Body of pancreas (tissue), 4 donors: ENCODE data around the gene OR2T34.

Source experiments
- POLR2A ChIP-seq, 3 donors: fragments of 450-650 bp; IDR thresholded peaks; one replicate each; pipeline ENCODE4 v1.6.1; 2016; ENCODE audit warnings: antibody characterized with exemption in 3 of 3, mild to moderate bottlenecking in 2 of 3
- TF ChIP-seq, protein P1 (sequence below), 7 experiments: fragments of 450-650 bp in 4 of 7; fragments of 200-600 bp in 3 of 7; sonication (generic) in 3 of 7; IDR thresholded peaks; one replicate each; pipeline ENCODE4 v1.5.1; 2016 to 2019; ENCODE audit warnings: antibody characterized with exemption in 7 of 7

DNA sequence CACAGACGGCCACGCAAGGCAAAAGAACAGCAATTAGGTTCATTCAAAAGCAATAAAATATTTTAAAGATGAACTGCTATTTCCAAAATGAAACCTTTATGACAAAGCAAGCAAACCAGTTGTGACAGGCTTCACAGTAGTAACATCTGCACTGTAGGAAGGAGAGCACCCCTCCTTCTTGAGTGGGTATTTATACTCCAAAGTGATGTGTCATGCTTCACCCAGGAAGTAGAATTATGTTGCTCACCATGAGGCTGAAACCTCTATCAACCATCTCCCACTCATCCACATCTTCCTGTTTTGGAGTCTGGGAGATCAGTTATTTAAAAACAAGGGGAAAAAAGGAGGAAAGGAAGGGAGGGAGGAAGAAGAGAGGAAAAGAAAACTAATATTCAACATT, 22.1 kb upstream of the OR2T34 start:
- TF ChIP-seq POLR2A (IDR thresholded peaks at IDR 0.05): no peak
- TF ChIP-seq, protein P1, sequence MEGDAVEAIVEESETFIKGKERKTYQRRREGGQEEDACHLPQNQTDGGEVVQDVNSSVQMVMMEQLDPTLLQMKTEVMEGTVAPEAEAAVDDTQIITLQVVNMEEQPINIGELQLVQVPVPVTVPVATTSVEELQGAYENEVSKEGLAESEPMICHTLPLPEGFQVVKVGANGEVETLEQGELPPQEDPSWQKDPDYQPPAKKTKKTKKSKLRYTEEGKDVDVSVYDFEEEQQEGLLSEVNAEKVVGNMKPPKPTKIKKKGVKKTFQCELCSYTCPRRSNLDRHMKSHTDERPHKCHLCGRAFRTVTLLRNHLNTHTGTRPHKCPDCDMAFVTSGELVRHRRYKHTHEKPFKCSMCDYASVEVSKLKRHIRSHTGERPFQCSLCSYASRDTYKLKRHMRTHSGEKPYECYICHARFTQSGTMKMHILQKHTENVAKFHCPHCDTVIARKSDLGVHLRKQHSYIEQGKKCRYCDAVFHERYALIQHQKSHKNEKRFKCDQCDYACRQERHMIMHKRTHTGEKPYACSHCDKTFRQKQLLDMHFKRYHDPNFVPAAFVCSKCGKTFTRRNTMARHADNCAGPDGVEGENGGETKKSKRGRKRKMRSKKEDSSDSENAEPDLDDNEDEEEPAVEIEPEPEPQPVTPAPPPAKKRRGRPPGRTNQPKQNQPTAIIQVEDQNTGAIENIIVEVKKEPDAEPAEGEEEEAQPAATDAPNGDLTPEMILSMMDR (IDR thresholded peaks at IDR 0.05): no peak
